ENCODE results near the gene KRTAP4-5.
"Not testable (repeated sequence)": the region's sequence is repeated elsewhere in the genome, so short reads cannot be mapped to it uniquely, and the experiment has no call there.

KRTAP4-5 gene

DNA sequence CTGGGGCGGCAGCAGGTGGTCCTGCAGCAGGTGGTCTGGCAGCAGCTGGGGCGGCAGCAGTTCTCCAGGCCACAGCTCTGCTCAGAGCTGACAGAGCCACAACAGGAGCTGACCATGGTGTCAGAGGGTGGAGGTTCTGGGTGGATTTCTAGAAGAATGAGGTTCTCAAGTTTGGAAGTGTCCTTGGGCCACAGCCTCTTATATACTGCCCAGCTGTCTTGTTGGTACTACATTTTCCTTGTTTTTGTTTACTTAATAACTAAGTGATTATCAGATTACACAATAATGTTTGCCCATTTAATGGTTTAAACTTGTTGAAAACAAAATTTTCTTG, at the start of gene KRTAP4-5:
Gene KRTAP4-5, minus strand, starts transcription at position 174 of the 334 bp plus-strand sequence. Its CDS starts 58 bp downstream, at position 116.
- no peak within 1 kb of the TSS for H3K27ac Mint-ChIP-seq

GRCh38 chr17:41196068-41196467, 46.4 kb upstream of the KRTAP4-5 start:
- Mint-ChIP-seq H3K27me3 (no peaks in the 10 kb centered on the region), H3K36me3 (no peaks in the 10 kb centered on the region), H3K4me3 (no peak overlapping the region), H3K4me1 (ENCODE audit: low read depth) (no peaks in the 10 kb centered on the region), H3K27ac (no peak overlapping the region), H3K9me3 (ENCODE audit: low read depth) (peaks cover 5% of the 10 kb centered on the region)

More for the DNA sequence above, at the start of gene KRTAP4-5:
- Mint-ChIP-seq H3K9me3 (ENCODE audit: low read depth) (no peaks in the 10 kb centered on the region), H3K27me3 (no peaks in the 10 kb centered on the region), H3K4me3 (no peak within 1 kb of the TSS), H3K36me3 (no peaks in the 10 kb centered on the region), H3K4me1 (ENCODE audit: low read depth) (no peaks in the 10 kb centered on the region)

DNA sequence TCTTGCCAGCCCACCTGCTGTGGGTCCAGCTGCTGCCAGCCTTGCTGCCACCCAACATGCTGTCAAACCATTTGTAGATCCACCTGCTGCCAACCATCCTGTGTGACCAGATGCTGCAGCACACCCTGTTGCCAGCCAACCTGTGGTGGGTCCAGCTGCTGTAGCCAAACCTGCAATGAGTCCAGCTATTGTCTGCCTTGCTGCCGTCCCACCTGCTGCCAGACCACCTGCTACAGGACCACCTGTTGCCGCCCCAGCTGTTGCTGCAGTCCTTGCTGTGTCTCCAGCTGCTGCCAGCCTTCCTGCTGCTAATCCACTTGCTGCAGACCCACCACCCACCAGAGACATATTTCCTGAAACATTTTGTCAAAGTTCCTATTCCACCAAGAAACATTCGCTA, 40.7 kb upstream of the KRTAP4-5 start:
- H3K9me3 Mint-ChIP-seq (ENCODE audit: low read depth), result no peaks in the 10 kb centered on the region
- peaks cover 2% of the 10 kb centered on the region for H3K27me3 Mint-ChIP-seq
- no peak overlapping the region for H3K27ac Mint-ChIP-seq
- H3K4me1 Mint-ChIP-seq (ENCODE audit: low read depth), result no peaks in the 10 kb centered on the region
- H3K36me3 Mint-ChIP-seq, result no peaks in the 10 kb centered on the region
- H3K4me3 Mint-ChIP-seq, result no peak overlapping the region

- H3K36me3 Mint-ChIP-seq; H3K4me3 Mint-ChIP-seq; H3K27me3 Mint-ChIP-seq; H3K4me1 Mint-ChIP-seq (ENCODE audit: low read depth); H3K9me3 Mint-ChIP-seq (ENCODE audit: low read depth); H3K27ac Mint-ChIP-seq: not testable (repeated sequence)
These were observed 40.3 kb upstream of the KRTAP4-5 start, which contains the start of gene KRTAP9-1 for GRCh38 chr17:41189837-41190318. Gene KRTAP9-1, plus strand, starts transcription at chr17:41189887. Its CDS starts 0 bp downstream, at chr17:41189887.

DNA sequence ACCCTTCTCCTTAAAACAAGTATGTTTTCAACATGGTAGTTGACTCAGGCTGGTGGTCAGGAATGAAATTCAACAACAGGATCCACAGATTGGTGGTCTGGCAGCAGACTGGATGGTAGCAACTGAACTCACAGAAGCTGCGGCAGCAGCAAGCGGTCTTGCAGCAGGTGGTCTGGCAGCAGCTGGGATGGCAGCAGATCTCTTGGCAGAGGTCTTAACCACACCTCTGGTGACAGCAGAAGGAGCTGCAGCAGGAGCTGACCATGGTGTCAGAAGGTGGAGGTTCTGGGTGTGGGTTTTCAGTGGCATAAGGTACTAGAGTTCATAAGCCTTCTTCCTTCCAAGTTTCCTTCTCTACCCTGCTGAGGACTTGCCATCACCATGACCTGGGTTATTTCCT, 37.2 kb upstream of the KRTAP4-5 start:
- Mint-ChIP-seq H3K4me3 (no peak overlapping the region), H3K4me1 (ENCODE audit: low read depth) (no peaks in the 10 kb centered on the region), H3K9me3 (ENCODE audit: low read depth) (no peaks in the 10 kb centered on the region), H3K36me3 (no peaks in the 10 kb centered on the region), H3K27ac (no peak overlapping the region), H3K27me3 (peaks cover 4% of the 10 kb centered on the region)

GRCh38 chr17:41185001-41185400, 35.4 kb upstream of the KRTAP4-5 start:
- H3K36me3 Mint-ChIP-seq, result no peaks in the 10 kb centered on the region
- H3K27me3 Mint-ChIP-seq, result peaks cover 4% of the 10 kb centered on the region
- no peak overlapping the region for H3K4me3 Mint-ChIP-seq
- no peaks in the 10 kb centered on the region for H3K4me1 Mint-ChIP-seq (ENCODE audit: low read depth)
- H3K9me3 Mint-ChIP-seq (ENCODE audit: low read depth), result no peaks in the 10 kb centered on the region
- H3K27ac Mint-ChIP-seq, result no peak overlapping the region

DNA sequence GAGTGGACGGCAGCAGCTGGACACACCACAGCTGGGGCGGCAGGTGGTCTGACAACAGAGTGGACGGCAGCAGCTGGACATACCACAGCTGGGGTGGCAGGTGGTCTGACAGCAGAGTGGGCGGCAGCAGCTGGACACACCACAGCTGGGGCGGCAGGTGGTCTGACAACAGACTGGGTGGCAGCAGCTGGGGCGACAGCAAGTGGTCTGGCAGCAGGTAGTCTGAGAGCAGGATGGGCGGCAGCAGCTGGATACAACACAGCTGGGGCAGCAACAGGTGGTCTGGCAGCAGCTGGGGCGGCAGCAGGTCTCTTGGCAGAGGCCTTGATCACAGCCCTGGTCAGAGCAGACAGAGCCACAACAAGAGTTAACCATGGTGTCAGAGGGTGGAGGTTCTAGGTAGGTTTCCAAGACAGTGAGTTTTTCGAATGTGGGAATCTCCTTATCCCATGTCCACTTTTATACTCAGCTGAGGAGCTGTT, 34.9 kb upstream of the KRTAP4-5 start, which contains the start of gene KRTAP4-1:
Gene KRTAP4-1, minus strand, starts transcription at position 432 of the 482 bp plus-strand sequence. Its CDS starts 57 bp downstream, at position 375.
- Mint-ChIP-seq H3K36me3 (no peaks in the 10 kb centered on the region), H3K27ac (no peak within 1 kb of the TSS), H3K4me3 (no peak within 1 kb of the TSS), H3K4me1 (ENCODE audit: low read depth) (no peaks in the 10 kb centered on the region), H3K27me3 (peaks cover 4% of the 10 kb centered on the region), H3K9me3 (ENCODE audit: low read depth) (no peaks in the 10 kb centered on the region)

- Mint-ChIP-seq H3K36me3 (no peaks in the 10 kb centered on the region), H3K4me3 (no peak overlapping the region), H3K27ac (no peak overlapping the region), H3K4me1 (ENCODE audit: low read depth) (no peaks in the 10 kb centered on the region), H3K9me3 (ENCODE audit: low read depth) (no peaks in the 10 kb centered on the region), H3K27me3 (no peaks in the 10 kb centered on the region)
These were observed 29.4 kb upstream of the KRTAP4-5 start for GRCh38 chr17:41178843-41179616.

DNA sequence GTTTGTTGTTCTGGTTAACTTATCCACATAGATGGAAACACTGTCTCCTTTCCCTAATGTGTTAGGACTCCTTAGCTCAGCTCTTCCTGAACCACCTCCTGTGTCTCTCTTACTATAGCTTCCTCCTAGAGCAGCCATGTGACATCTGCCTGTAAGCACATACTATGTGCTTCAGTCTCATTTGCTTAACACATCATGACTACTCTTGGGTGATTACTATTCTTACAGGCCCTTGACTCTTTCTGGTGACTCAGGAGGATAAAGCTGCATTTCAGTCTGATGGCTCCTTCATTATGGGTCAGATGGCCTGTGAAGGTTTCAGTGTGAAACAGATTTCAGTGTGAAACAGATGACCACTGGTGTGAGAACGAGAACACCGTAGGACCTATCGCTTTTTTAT, 28.7 kb upstream of the KRTAP4-5 start:
- no peaks in the 10 kb centered on the region for H3K36me3 Mint-ChIP-seq
- no peaks in the 10 kb centered on the region for H3K27me3 Mint-ChIP-seq
- H3K9me3 Mint-ChIP-seq (ENCODE audit: low read depth), result no peaks in the 10 kb centered on the region
- H3K4me3 Mint-ChIP-seq, result no peak overlapping the region
- peaks cover 1% of the 10 kb centered on the region for H3K4me1 Mint-ChIP-seq (ENCODE audit: low read depth)
- H3K27ac Mint-ChIP-seq, result no peak overlapping the region

- Mint-ChIP-seq H3K27me3 (no peaks in the 10 kb centered on the region), H3K4me3 (no peak within 1 kb of the TSS), H3K27ac (no peak within 1 kb of the TSS), H3K4me1 (ENCODE audit: low read depth) (peaks cover 2% of the 10 kb centered on the region), H3K9me3 (ENCODE audit: low read depth) (no peaks in the 10 kb centered on the region), H3K36me3 (no peaks in the 10 kb centered on the region)
These were observed 28.2 kb upstream of the KRTAP4-5 start, which contains the start of gene KRTAP4-2 for GRCh38 chr17:41177727-41178271. Gene KRTAP4-2, minus strand, starts transcription at chr17:41178221. Its CDS starts 57 bp downstream, at chr17:41178164.

GRCh38 chr17:41176744-41177387, 27.2 kb upstream of the KRTAP4-5 start:
- no peaks in the 10 kb centered on the region for H3K9me3 Mint-ChIP-seq (ENCODE audit: low read depth)
- no peak overlapping the region for H3K4me3 Mint-ChIP-seq
- H3K36me3 Mint-ChIP-seq, result no peaks in the 10 kb centered on the region
- H3K27me3 Mint-ChIP-seq, result no peaks in the 10 kb centered on the region
- no peak overlapping the region for H3K27ac Mint-ChIP-seq
- H3K4me1 Mint-ChIP-seq (ENCODE audit: low read depth), result peaks cover 2% of the 10 kb centered on the region

GRCh38 chr17:41171886-41172285, 22.3 kb upstream of the KRTAP4-5 start:
- Mint-ChIP-seq H3K27me3 (no peaks in the 10 kb centered on the region), H3K4me3 (no peak overlapping the region), H3K27ac (no peak overlapping the region), H3K4me1 (ENCODE audit: low read depth) (peaks cover 2% of the 10 kb centered on the region), H3K9me3 (ENCODE audit: low read depth) (no peaks in the 10 kb centered on the region), H3K36me3 (no peaks in the 10 kb centered on the region)

GRCh38 chr17:41168121-41168520, 18.5 kb upstream of the KRTAP4-5 start, which contains the start of gene KRTAP4-3:
Gene KRTAP4-3, minus strand, starts transcription at chr17:41168221. Its CDS starts 49 bp downstream, at chr17:41168172.
- Mint-ChIP-seq H3K9me3 (ENCODE audit: low read depth) (no peaks in the 10 kb centered on the region), H3K27ac (no peak within 1 kb of the TSS), H3K36me3 (no peaks in the 10 kb centered on the region), H3K4me1 (ENCODE audit: low read depth) (no peaks in the 10 kb centered on the region), H3K27me3 (no peaks in the 10 kb centered on the region), H3K4me3 (no peak within 1 kb of the TSS)

GRCh38 chr17:41167561-41167960, 17.9 kb upstream of the KRTAP4-5 start:
- Mint-ChIP-seq H3K27me3 (no peaks in the 10 kb centered on the region), H3K27ac (no peak overlapping the region), H3K4me3 (no peak overlapping the region), H3K36me3 (no peaks in the 10 kb centered on the region), H3K4me1 (ENCODE audit: low read depth) (no peaks in the 10 kb centered on the region), H3K9me3 (ENCODE audit: low read depth) (no peaks in the 10 kb centered on the region)

GRCh38 chr17:41163828-41164227, 14.2 kb upstream of the KRTAP4-5 start:
- Mint-ChIP-seq H3K4me3 (no peak overlapping the region), H3K27me3 (no peaks in the 10 kb centered on the region), H3K27ac (no peak overlapping the region), H3K36me3 (no peaks in the 10 kb centered on the region), H3K9me3 (ENCODE audit: low read depth) (no peaks in the 10 kb centered on the region), H3K4me1 (ENCODE audit: low read depth) (no peaks in the 10 kb centered on the region)
